ENCODE measurements around the gene SERTAD1.

DNA sequence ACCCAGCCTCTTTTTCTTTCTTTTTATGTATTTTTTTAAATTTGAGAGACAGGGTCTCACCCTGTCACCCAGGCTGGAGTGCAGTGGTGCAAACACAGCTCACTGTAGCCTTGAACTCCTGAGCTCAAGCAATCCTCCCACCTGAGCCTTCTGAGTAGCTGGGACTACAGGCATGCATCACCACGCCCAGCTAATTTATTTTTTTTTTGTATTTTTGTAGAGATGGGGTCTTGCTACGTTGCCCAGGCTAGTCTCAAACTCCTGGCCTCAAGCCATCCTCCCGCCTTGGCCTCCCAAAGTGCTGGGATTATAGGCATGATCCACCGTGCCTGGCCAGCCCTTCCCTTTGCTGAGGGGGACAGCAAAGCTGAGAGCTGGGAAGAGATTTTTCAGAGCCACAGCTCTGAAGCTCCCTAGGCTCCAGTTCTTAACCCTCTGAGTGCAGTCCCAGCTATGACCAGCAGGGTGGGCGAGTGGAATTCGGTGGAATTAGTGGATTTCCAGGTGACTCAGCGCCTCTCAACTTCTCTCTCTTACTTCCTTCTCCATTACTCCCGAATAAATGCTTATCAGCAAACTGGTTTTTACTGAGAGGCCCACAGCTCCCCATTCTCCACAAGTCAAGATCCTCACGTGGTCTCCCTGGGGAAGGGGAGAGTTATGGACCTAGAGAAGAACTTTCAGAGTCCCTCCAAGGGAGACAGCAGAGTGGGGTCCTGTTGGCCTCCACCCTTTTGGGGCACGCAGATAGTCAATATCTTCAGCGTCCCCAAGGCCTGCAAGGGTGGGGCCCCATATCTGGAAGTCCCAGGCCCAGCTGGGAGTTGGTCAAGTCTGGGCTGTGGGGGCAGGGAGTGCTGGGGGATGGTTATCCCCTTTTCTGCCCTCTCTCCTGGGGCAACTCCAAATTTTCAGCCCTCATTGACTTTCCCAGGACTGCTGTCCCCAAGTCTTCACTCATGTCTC, 38.5 kb upstream of the SERTAD1 start:
- peak; percentile 56 for TF ChIP-seq CTCF (IDR thresholded peaks at IDR 0.05; ENCODE audit: low read depth, low read length)
- TF ChIP-seq POLR2A (IDR thresholded peaks at IDR 0.05; ENCODE audit: extremely low read depth, insufficient read length), result no peak
- TF ChIP-seq, protein P1, sequence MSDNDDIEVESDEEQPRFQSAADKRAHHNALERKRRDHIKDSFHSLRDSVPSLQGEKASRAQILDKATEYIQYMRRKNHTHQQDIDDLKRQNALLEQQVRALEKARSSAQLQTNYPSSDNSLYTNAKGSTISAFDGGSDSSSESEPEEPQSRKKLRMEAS (IDR thresholded peaks at IDR 0.05; ENCODE audit: low read depth, low read length), result no peak
- no peak for TF ChIP-seq MYC (IDR thresholded peaks at IDR 0.05; ENCODE audit: low read depth, low read length)

Data from NB4 (cell line).